NCI-H2196 treated with DMSO at 0.1 percent for 48 hours (cell line): ENCODE results near the gene USB1.
"Not testable (repeated sequence)": the region's sequence is repeated elsewhere in the genome, so short reads cannot be mapped to it uniquely, and the experiment has no call there.

Experiments
- DNase-seq: peaks from one replicate; lab custom pipeline; 2025; ENCODE audit not compliant: unreplicated experiment; lab: John Stamatoyannopoulos, UW

The USB1 gene

GRCh38 chr16:57969451-57970123, 31.6 kb upstream of the USB1 start:
- no peak for DNase-seq

DNA sequence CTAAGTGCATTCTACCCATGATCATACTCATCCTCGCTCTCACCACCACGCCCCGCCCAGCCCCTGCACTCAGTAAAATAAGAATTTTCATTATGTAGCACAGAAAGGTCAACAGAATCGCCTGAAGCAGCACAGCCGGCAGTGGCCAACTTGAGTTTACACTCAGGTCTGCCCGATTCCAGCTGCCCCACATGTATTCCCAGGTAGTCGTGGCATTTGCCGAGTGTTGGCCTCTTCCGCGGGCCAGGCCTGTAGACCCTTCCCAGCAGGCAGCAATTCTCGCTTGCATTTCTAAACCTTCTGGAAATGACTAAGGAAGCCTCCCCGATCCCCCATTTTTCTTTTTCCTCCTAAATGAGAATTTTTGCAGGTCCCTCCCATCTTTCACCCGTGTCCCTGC, 30.9 kb upstream of the USB1 start:
- no peak for DNase-seq

DNA sequence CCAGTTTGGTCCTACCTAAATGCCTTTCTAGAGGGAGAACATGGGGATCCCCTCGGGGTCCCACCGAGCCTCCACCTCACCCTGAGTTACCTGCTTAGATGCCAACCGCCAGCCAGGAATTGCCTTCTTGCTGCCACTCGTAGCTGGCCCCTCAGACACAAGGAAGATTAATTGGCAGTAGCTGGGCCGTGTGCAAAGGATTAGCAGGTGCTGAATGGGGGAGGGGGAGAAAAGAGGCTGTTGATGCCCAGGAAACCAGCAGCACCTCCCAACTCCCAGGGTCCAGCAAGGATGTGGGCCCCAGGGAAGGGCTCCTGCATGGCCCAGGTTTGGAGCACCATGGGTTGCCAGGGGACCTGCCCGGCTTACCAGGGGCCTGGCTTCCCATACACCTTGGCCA, 30.2 kb upstream of the USB1 start, which contains the start of gene CNGB1:
TSS of gene CNGB1 (minus strand) at position 159 of the 400 bp plus-strand sequence. CDS start 3,842 bp downstream, outside the sequence.
- DNase-seq = no peak

DNA sequence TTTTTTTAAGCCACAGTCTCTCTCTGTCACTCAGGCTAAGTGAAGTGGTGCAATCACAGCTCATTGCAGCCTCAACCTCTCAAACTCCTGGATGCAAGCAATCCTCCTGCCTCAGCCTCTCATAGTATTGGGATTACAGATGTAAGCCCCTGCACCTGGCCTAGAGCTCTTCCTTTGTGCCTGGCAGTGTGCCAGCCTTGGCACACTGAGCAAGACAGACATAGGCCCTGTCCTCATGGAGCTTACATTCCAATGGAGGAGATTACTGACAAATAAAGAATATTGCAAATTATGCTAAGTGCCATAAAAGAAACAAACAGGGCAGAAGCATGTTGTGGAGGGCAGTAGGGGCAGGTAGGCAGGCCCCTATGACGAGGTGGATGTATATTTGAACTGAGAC, 29.4 kb upstream of the USB1 start:
- no peak for DNase-seq

GRCh38 chr16:57972306-57972705, 28.9 kb upstream of the USB1 start:
- no peak for DNase-seq

- no peak for DNase-seq
Measured at GRCh38 chr16:57976331-57976796, 24.8 kb upstream of the USB1 start.

- no peak for DNase-seq
Measured at GRCh38 chr16:57977418-57978069, 23.7 kb upstream of the USB1 start.

GRCh38 chr16:57978070-57978465, 23.1 kb upstream of the USB1 start:
- not testable (repeated sequence) for DNase-seq

DNA sequence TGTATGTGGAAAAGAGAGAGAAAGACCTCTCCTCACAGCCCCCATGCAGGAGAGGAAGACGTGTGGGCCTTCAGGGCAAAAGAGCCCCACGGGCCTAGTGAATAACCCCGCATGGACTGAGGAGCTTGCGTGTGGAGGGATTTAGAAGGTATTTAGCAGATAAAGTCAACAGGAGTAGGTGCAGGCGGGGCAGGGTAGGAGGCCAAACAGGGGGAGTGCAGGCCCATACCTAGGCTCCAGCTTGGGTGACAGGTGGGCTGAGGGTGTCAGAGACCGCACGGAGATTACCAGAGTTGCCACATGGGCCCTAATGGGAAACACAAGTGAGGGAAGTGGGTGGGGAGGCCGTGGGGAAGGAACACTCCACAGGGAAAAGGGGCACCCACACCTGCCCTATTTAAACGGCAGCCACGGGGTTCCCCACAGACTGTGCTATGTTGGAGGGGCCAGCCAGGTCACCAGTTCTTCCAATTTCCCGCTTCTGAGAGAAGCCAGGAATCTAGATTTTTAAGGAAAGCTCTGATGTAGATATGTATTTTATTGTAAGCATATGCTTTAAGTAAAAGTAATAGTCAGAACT, 22.1 kb upstream of the USB1 start:
- DNase-seq = no peak

DNA sequence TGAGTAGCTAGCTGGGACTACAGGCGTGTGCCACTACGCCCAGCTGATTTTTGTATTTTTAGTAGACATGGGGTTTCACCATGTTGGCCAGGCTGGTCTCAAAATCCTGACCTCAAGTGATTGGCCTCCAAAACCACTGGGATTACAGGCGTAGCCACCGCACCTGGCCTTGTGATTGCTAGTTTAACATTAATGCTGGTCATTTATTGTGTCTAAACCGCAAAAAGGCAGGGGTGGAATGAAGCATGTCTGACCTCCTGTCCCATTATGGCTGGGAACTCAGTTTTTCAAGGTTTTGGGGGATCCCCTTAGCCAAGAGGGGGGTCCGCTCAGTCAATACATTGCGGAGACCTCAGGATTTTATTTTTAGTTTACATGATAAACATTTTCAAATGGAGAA, 19.6 kb upstream of the USB1 start:
- DNase-seq = no peak

DNA sequence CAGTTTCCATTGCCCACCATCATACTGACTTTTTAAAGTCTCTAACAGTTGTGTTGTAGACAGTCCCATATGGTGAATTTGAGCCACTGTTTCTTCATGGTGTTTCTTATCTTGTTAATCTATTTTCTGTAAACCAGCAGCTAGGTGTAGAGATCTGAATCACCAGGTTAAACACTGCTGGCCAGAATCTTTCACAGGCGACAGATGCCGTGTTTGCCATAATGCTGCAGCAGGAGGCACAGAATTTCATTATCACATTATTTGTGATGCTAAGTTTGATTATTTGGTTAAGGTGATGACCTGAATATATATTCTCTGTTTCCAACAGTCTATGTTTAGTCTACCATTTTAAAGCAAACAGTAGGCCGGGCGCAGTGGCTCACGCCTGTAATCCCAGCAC, 18.8 kb upstream of the USB1 start:
- no peak for DNase-seq

GRCh38 chr16:57984443-57985203, 16.6 kb upstream of the USB1 start:
- DNase-seq = no peak

DNA sequence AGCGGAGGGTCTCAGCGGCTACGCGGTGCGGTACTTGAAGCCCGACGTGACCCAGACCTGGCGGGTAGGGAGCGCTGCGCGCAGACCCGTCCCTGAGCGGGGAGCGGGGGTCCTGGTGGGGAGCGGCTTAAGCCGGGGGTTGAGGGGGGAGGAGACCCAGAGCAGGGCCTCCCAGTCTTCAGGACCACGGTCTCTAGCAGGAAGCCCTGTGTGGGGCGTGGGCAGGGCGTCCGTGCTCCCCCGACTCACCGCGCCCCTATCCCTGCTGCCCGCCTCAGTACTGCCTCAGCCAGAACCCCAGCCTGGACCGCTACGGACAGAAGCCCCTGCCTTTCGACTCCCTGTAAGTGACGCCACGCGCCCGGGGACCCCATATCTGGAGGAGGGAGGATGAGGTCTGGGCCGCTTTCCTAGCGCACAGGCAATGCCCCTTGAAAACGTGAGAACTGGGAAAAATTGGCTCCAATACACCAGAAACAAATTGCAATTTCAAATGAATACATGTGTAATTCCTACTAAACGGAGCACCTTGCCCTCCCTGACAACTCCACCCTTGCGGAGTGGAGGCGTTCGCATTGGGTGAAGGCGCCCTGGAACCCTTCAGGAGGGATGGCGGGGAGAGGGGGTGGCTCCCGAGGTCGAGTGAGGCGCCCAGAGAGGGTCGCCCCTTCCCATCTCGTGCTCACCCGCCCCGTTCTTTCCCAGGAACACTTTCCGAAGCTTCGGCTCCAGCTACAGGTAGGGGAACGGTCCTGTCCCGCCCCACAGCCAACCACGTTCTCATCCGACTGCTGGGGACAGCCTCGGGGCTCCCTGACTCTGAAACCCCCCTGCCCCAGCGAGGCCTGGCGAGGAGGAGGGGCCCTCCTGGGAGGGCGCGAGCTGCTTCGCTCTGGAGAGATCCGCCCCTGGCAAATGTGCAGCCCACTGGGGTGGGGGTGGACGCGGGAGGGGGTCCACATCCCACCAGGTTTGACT, 15.7 kb upstream of the USB1 start:
- no peak for DNase-seq

DNA sequence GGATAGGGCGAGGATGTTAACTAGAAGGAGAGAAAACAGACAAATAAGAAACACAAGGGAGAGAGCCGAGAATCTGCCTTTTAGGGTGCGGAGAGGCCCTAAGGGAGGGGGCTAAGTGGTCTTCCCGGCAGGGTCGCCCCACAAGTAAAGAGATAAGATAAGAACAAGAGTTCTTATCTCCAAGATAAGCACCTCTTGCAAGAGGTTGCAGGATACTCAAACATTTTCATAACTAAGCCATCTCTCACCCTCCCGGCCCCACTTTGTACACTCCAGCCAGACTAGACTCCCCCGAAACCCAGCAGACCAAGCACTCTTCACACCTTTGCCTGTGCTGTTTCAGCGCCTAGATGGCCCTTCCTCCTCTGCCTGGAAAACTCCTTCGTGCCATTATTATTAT, 15.0 kb upstream of the USB1 start:
- no peak for DNase-seq

- DNase-seq = no peak
Measured at GRCh38 chr16:57987441-57988177, 13.6 kb upstream of the USB1 start.

GRCh38 chr16:57988929-57989328, 12.3 kb upstream of the USB1 start:
- DNase-seq = peak; percentile 59

- DNase-seq = no peak
Measured at GRCh38 chr16:57991551-57992059, 9.6 kb upstream of the USB1 start.

- no peak for DNase-seq
Measured at GRCh38 chr16:57992084-57992483, 9.1 kb upstream of the USB1 start.

DNA sequence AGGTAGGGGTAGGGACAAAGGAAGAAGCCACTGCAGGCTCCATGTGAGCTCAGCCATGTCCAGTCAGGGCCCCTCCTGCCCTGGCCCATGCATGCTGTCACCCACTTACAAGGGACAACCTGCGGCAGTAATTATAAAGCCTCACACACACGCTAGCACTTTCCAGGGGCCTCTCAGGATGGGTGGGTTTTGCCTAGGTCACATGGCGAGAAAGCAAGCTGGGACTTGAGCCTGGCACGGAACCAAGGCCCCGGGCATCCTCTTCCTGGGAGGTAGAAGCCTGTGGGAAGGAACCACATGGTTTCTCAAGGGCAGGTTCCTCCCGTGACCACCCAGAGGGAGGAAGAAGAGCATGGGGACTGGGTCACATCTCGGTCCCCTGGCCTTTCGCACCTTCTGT, 7.8 kb upstream of the USB1 start:
- no peak for DNase-seq

DNA sequence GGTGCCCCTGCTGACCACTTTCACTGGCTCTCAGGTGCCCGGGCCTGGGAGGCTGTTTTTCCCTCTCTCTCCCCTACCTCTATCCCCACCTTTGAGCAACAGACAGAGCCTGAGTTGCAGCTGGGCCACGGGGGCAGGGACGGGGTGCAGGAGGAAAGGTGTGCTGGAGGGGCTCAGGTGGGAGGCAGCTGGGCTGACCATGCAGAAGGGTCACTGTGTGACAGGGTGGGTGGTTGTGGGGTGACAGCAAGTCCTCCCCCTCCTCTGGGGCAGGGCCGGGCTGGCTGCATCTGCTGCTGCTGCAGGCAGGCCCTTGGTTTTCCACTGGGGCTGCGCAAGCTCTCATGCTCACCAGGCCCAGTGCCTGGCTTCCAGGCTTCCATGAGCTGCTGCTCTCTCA, 7.3 kb upstream of the USB1 start:
- no peak for DNase-seq
